Mesendoderm (in vitro differentiated cells): ENCODE data around the gene ITGB6.

Source experiments
- DNase-seq: peaks from one replicate; pipeline ENCODE4 v3.0.0; 2013
- H2AK5ac ChIP-seq: 2 replicates; pipeline ENCODE4 v1.6.1; 2013; ENCODE audit warnings: low read length, inconsistent platforms
- H2BK120ac ChIP-seq: 2 replicates; pipeline ENCODE4 v1.6.1; 2013; ENCODE audit warnings: low read depth, mild to moderate bottlenecking, low read length, moderate library complexity, mixed read lengths
- H2BK15ac ChIP-seq: replicated peaks from 2 replicates; pipeline ENCODE4 v1.6.1; 2013; ENCODE audit warnings: low read depth, mild to moderate bottlenecking, moderate library complexity
- H2BK5ac ChIP-seq: 2 replicates; pipeline ENCODE4 v1.6.1; 2013; ENCODE audit warnings: low read length, inconsistent platforms
- H3K18ac ChIP-seq: 2 replicates; pipeline ENCODE4 v1.6.1; 2013; ENCODE audit warnings: mild to moderate bottlenecking, low read length, mixed read lengths
- H3K23ac ChIP-seq: one replicate; pipeline ENCODE4 v1.6.1; 2013; ENCODE audit warnings: low read length
- H3K27ac ChIP-seq: 2 replicates; pipeline ENCODE4 v1.5.1; 2013; ENCODE audit warnings: low read depth, mild to moderate bottlenecking, inconsistent platforms, low read length, moderate library complexity
- H3K27me3 ChIP-seq: 2 replicates; pipeline ENCODE4 v1.6.1; 2013; ENCODE audit warnings: low read length, control low read depth, mild to moderate bottlenecking, inconsistent platforms; ENCODE audit not compliant: insufficient read depth, poor library complexity
- H3K36me3 ChIP-seq: 2 replicates; pipeline ENCODE4 v1.6.1; 2013; ENCODE audit warnings: low read length, inconsistent platforms; ENCODE audit not compliant: control insufficient read depth, insufficient read depth
- H3K4ac ChIP-seq: one replicate; pipeline ENCODE4 v1.6.1; 2013; ENCODE audit warnings: low read depth, mild to moderate bottlenecking, low read length, moderate library complexity
- H3K4me1 ChIP-seq: 2 replicates; pipeline ENCODE4 v1.6.1; 2013; ENCODE audit warnings: low read depth, low read length, inconsistent platforms; ENCODE audit not compliant: control insufficient read depth
- H3K4me2 ChIP-seq: 2 replicates; pipeline ENCODE4 v1.6.1; 2013; ENCODE audit warnings: low read length
- H3K4me3 ChIP-seq: 2 replicates; pipeline ENCODE4 v1.5.1; 2013; ENCODE audit warnings: mild to moderate bottlenecking, low read length
- H3K56ac ChIP-seq: one replicate; pipeline ENCODE4 v1.6.1; 2013; ENCODE audit warnings: low read length
- H3K79me1 ChIP-seq: 2 replicates; pipeline ENCODE4 v1.6.1; 2013; ENCODE audit warnings: low read length, inconsistent platforms
- H3K79me2 ChIP-seq: 2 replicates; pipeline ENCODE4 v1.6.1; 2013; ENCODE audit warnings: mild to moderate bottlenecking, low read length; ENCODE audit not compliant: control insufficient read depth, insufficient read depth
- H3K9ac ChIP-seq: 2 replicates; pipeline ENCODE4 v1.6.1; 2013; ENCODE audit warnings: low read length, inconsistent platforms
- H4K5ac ChIP-seq: one replicate; pipeline ENCODE4 v1.6.1; 2013; ENCODE audit warnings: low read length
- H4K8ac ChIP-seq: one replicate; pipeline ENCODE4 v1.6.1; 2013; ENCODE audit warnings: low read depth, mild to moderate bottlenecking, control low read depth, low read length, moderate library complexity
- WGBS: extraction: QIAGEN DNeasy Blood & Tissue Kit; methylation state at CpG from one replicate; pipeline ENCODE4 v1.1.7; 2013; ENCODE audit warnings: low lambda C conversion rate, missing lambda C conversion rate; ENCODE audit not compliant: insufficient coverage; ENCODE audit errors: extremely low coverage; 5-methylcytosine and 5-hydroxymethylcytosine counted together

The ITGB6 gene

GRCh38 chr2:160228141-160228917, 28.3 kb upstream of the ITGB6 start:
- no CpG with 5 or more reads among the region's 5 CpGs for WGBS
- Histone ChIP-seq H3K27ac (no peak overlapping the region), H4K8ac (no peak overlapping the region), H3K56ac (no peak overlapping the region), H2BK15ac (no peak overlapping the region), H3K4me2 (no peak overlapping the region), H3K18ac (no peak overlapping the region), H3K36me3 (no peaks in the 10 kb centered on the region), H2BK120ac (no peak overlapping the region), H3K79me1 (no peaks in the 10 kb centered on the region), H3K9ac (no peak overlapping the region), H3K4me1 (no peaks in the 10 kb centered on the region), H3K4me3 (no peak overlapping the region), H2AK5ac (no peak overlapping the region), H3K27me3 (no peaks in the 10 kb centered on the region), H4K5ac (no peak overlapping the region), H3K23ac (no peak overlapping the region), H2BK5ac (no peak overlapping the region), H3K79me2 (no peaks in the 10 kb centered on the region), H3K4ac (no peak overlapping the region)
- DNase-seq = no peak

GRCh38 chr2:160227293-160227915, 27.3 kb upstream of the ITGB6 start:
- Histone ChIP-seq H2BK15ac (no peak overlapping the region), H3K4me2 (no peak overlapping the region), H3K18ac (no peak overlapping the region), H3K4me3 (no peak overlapping the region), H2AK5ac (no peak overlapping the region), H2BK5ac (no peak overlapping the region), H3K23ac (no peak overlapping the region), H2BK120ac (no peak overlapping the region), H3K56ac (no peak overlapping the region), H3K27me3 (no peaks in the 10 kb centered on the region), H3K4ac (no peak overlapping the region), H4K8ac (no peak overlapping the region), H3K9ac (no peak overlapping the region), H3K27ac (no peak overlapping the region), H3K79me1 (no peaks in the 10 kb centered on the region), H3K79me2 (no peaks in the 10 kb centered on the region), H3K4me1 (no peaks in the 10 kb centered on the region), H4K5ac (no peak overlapping the region), H3K36me3 (no peaks in the 10 kb centered on the region)
- WGBS = no CpG with 5 or more reads among the region's 5 CpGs
- no peak for DNase-seq

- no peak overlapping the region for H3K9ac ChIP-seq
- H3K18ac ChIP-seq = no peak overlapping the region
- no peak for DNase-seq
- H3K79me1 ChIP-seq = no peaks in the 10 kb centered on the region
- no peaks in the 10 kb centered on the region for H3K27me3 ChIP-seq
- H4K5ac ChIP-seq = no peak overlapping the region
- no peak overlapping the region for H3K23ac ChIP-seq
- no peaks in the 10 kb centered on the region for H3K36me3 ChIP-seq
- no peak overlapping the region for H4K8ac ChIP-seq
- H3K4me1 ChIP-seq = no peaks in the 10 kb centered on the region
- no peak overlapping the region for H3K4me3 ChIP-seq
- H3K27ac ChIP-seq = no peak overlapping the region
- H2AK5ac ChIP-seq = no peak overlapping the region
- H3K4ac ChIP-seq = no peak overlapping the region
- H3K56ac ChIP-seq = no peak overlapping the region
- H2BK15ac ChIP-seq = no peak overlapping the region
- no peak overlapping the region for H3K4me2 ChIP-seq
- WGBS = no CpG with 5 or more reads among the region's 5 CpGs
- no peaks in the 10 kb centered on the region for H3K79me2 ChIP-seq
- no peak overlapping the region for H2BK5ac ChIP-seq
- H2BK120ac ChIP-seq = no peak overlapping the region
Observed at GRCh38 chr2:160226367-160226766, 26.3 kb upstream of the ITGB6 start.

GRCh38 chr2:160225722-160226121, 25.6 kb upstream of the ITGB6 start:
- no CpG with 5 or more reads among the region's 4 CpGs for WGBS
- Histone ChIP-seq H3K36me3 (no peaks in the 10 kb centered on the region), H3K23ac (no peak overlapping the region), H2BK15ac (no peak overlapping the region), H3K9ac (no peak overlapping the region), H2AK5ac (no peak overlapping the region), H4K5ac (no peak overlapping the region), H3K56ac (no peak overlapping the region), H3K79me2 (no peaks in the 10 kb centered on the region), H4K8ac (no peak overlapping the region), H3K4me3 (no peak overlapping the region), H3K4ac (no peak overlapping the region), H3K4me1 (peaks cover 3% of the 10 kb centered on the region), H3K4me2 (no peak overlapping the region), H3K79me1 (no peaks in the 10 kb centered on the region), H3K18ac (no peak overlapping the region), H2BK5ac (no peak overlapping the region), H2BK120ac (no peak overlapping the region), H3K27me3 (no peaks in the 10 kb centered on the region), H3K27ac (no peak overlapping the region)
- DNase-seq = no peak

GRCh38 chr2:160224507-160224906, 24.4 kb upstream of the ITGB6 start:
- no peak overlapping the region for H3K23ac ChIP-seq
- no peak overlapping the region for H3K56ac ChIP-seq
- no peak overlapping the region for H2BK15ac ChIP-seq
- no peak overlapping the region for H2AK5ac ChIP-seq
- H3K4me3 ChIP-seq = no peak overlapping the region
- H3K36me3 ChIP-seq = no peaks in the 10 kb centered on the region
- DNase-seq = no peak
- no CpG with 5 or more reads among the region's 3 CpGs for WGBS
- no peak overlapping the region for H3K18ac ChIP-seq
- no peak overlapping the region for H3K4me2 ChIP-seq
- H3K4ac ChIP-seq = no peak overlapping the region
- H3K4me1 ChIP-seq = peaks cover 5% of the 10 kb centered on the region
- H4K8ac ChIP-seq = no peak overlapping the region
- H4K5ac ChIP-seq = no peak overlapping the region
- H3K27ac ChIP-seq = no peak overlapping the region
- H3K27me3 ChIP-seq = no peaks in the 10 kb centered on the region
- no peak overlapping the region for H2BK5ac ChIP-seq
- H2BK120ac ChIP-seq = no peak overlapping the region
- H3K79me2 ChIP-seq = no peaks in the 10 kb centered on the region
- H3K79me1 ChIP-seq = no peaks in the 10 kb centered on the region
- H3K9ac ChIP-seq = no peak overlapping the region
